ENCODE measurements around the gene ZNF787. TPM values are rescaled to one million over a fixed set of nuclear protein-coding genes. Genes with fewer than 3 reads are reported as not detected.

The ZNF787 gene
- total and polyA plus RNA-seq, 2 of the 4 experiments (the other 2 are of a cell fraction): 4.8 to 11.2 TPM

GRCh38 chr19:56106397-56106849, 14.7 kb downstream of the ZNF787 start:
- Histone ChIP-seq H3K23ac (ENCODE audit: low read depth, low read length) (no peak overlapping the region; the same call in 1 of the 2 replicates), H4K8ac (ENCODE audit: low read depth in 2 of 2, low read length in 2 of 2) (no peak overlapping the region), H2BK15ac (ENCODE audit: low read depth, low read length) (no peak overlapping the region), H4K20me1 (ENCODE audit: insufficient read depth, low read length) (peaks cover 77% of the 10 kb centered on the region), H2AK9ac (replicated peaks; ENCODE audit: low read depth, low read length, poor library complexity) (peak overlapping the region; percentile 65), H3K9me3 (ENCODE audit: control insufficient read depth, insufficient read depth, low read length) (no peaks in the 10 kb centered on the region), H3K27ac (ENCODE audit: insufficient read depth, low read length) (no peak overlapping the region), H3K4me2 (ENCODE audit: low read depth, low read length) (no peak overlapping the region), H3K9me1 (ENCODE audit: insufficient read depth, low read length) (peaks cover 2% of the 10 kb centered on the region; the same call in 1 of the 2 replicates), H3K4ac (ENCODE audit: low read depth, low read length) (no peak overlapping the region), H3K4me1 (ENCODE audit: control insufficient read depth, insufficient read depth, low read length) (peaks cover 23% of the 10 kb centered on the region), H2BK20ac (ENCODE audit: low read depth, low read length) (no peak overlapping the region), H3K27me3 (ENCODE audit: control insufficient read depth, insufficient read depth, low read length) (no peaks in the 10 kb centered on the region), H3K14ac (replicated peaks; ENCODE audit: low read depth, low read length) (no peak overlapping the region), H3K18ac (ENCODE audit: low read depth, low read length) (no peak overlapping the region), H4K5ac (ENCODE audit: low read depth, low read length) (no peak overlapping the region), H4K91ac (ENCODE audit: insufficient read depth, low read depth, low read length) (no peak overlapping the region), H2AFZ (replicated peaks; ENCODE audit: low read length, poor library complexity) (no peak overlapping the region), H2BK5ac (ENCODE audit: low read depth, low read length, poor library complexity, severe bottlenecking) (no peak overlapping the region), H3K36me3 (ENCODE audit: control insufficient read depth, insufficient read depth, low read length) (peaks cover 6% of the 10 kb centered on the region; the same call in 1 of the 2 replicates), H3K56ac (ENCODE audit: extremely low read depth, insufficient read depth, low read length) (no peak overlapping the region), H3K4me3 (ENCODE audit: insufficient read depth, low read depth, low read length) (no peak overlapping the region), H2AK5ac (ENCODE audit: low read depth, low read length) (no peak overlapping the region), H3K9ac (ENCODE audit: low read depth, low read length) (no peak overlapping the region), H3K79me1 (ENCODE audit: low read depth in 1 of 2, low read length in 2 of 2) (peaks cover 3 to 43% of the 10 kb centered on the region in 2 experiments; a peak in 2 of 4 replicates), H2BK120ac (ENCODE audit: low read depth, low read length) (no peak overlapping the region)
- ChIA-PET CTCF (no interaction called here), POLR2A (ENCODE audit: unreplicated experiment) (no interaction called here)
- in situ Hi-C loops (cut with MboI; ENCODE audit: low sequenced_read_pairs): no loop called here
- no peak for ATAC-seq (ENCODE audit: low read depth)
- intact Hi-C loops (cut with micrococcal nuclease): no loop called here
- BruUV-seq (replicated peaks): no TSS peak
- 89% methylated on average over 10 of the region's 27 CpGs; no CpG with 5 or more reads in 1 of the 2 experiments for WGBS, 2 experiments (ENCODE audit: extremely low coverage in 2 of 2, insufficient read length in 1 of 2)
- dilution Hi-C loops (cut with HindIII; ENCODE audit: low sequenced_read_pairs, unreplicated experiment): no loop called here
- TF ChIP-seq RFX5 (IDR thresholded peaks at IDR 0.05; ENCODE audit: low read depth, low read length): no peak
- no peak for TF ChIP-seq RAD21 (IDR thresholded peaks at IDR 0.05; ENCODE audit: low read length)
- no peak for TF ChIP-seq RCOR1 (IDR thresholded peaks at IDR 0.05; ENCODE audit: insufficient replicate concordance, low read length)
- no peak for TF ChIP-seq CEBPB (IDR thresholded peaks at IDR 0.05; ENCODE audit: low read depth, low read length)
- no peak for TF ChIP-seq POLR2A (IDR thresholded peaks at IDR 0.05; ENCODE audit: low read depth, low read length)
- no peak for TF ChIP-seq BHLHE40 (IDR thresholded peaks at IDR 0.05; ENCODE audit: low read depth, low read length)
- TF ChIP-seq USF2 (IDR thresholded peaks at IDR 0.05; ENCODE audit: low read depth, low read length): no peak
- TF ChIP-seq MAFK (IDR thresholded peaks at IDR 0.05; ENCODE audit: low read depth, low read length): no peak
- TF ChIP-seq NFE2L2 (IDR thresholded peaks at IDR 0.05; ENCODE audit: low read depth, low read length): no peak
- TF ChIP-seq SMC3 (IDR thresholded peaks at IDR 0.05; ENCODE audit: low read depth, low read length): no peak
- TF ChIP-seq CTCF (conservative IDR thresholded peaks at IDR 0.05; ENCODE audit: low read depth, low read length): no peak
- TF ChIP-seq MXI1 (IDR thresholded peaks at IDR 0.05; ENCODE audit: borderline replicate concordance, low read depth, low read length): no peak
- TF ChIP-seq, protein P1, sequence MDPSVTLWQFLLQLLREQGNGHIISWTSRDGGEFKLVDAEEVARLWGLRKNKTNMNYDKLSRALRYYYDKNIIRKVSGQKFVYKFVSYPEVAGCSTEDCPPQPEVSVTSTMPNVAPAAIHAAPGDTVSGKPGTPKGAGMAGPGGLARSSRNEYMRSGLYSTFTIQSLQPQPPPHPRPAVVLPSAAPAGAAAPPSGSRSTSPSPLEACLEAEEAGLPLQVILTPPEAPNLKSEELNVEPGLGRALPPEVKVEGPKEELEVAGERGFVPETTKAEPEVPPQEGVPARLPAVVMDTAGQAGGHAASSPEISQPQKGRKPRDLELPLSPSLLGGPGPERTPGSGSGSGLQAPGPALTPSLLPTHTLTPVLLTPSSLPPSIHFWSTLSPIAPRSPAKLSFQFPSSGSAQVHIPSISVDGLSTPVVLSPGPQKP (IDR thresholded peaks at IDR 0.05; ENCODE audit: borderline replicate concordance, low read depth, low read length): no peak
- TF ChIP-seq CHD1 (IDR thresholded peaks at IDR 0.05; ENCODE audit: low read depth, low read length): no peak
- TF ChIP-seq FOS (IDR thresholded peaks at IDR 0.05; ENCODE audit: low read depth, low read length): no peak
- TF ChIP-seq MAZ (IDR thresholded peaks at IDR 0.05; ENCODE audit: borderline replicate concordance, low read depth, low read length): no peak
- DNase-seq: no peak

All from IMR-90 (cell line).